HL-60/S4 treated with phorbol 12-myristate 13-acetate at 8.2 ng/mL for 4 days and 3 days (cell line): ENCODE measurements around the gene ROGDI.

Experiments
- in situ Hi-C: fragments of 300-500 bp; cut with MboI; formaldehyde crosslinking; loops from 2 replicates; pipeline ENCODE4 v1.15.0; 2022; ENCODE audit warnings: low sequenced_read_pairs

The ROGDI gene

DNA sequence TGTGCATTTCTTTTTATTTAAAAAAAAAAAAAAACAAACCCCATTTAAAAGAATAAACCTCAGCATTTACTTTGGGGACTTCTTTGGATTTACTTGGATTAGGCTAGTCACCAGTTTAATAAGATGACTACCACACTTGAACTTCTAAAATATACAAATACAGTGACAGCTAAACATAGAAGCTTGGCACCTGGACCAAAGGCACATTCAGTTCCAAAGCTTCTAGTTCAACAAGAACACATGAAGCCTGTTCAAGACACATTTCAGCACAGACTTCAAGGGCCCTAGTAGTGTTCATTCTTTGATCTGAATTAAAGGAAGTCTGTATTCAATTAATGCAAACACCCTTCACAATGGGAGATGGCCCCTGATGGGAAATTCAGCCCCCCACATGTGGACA, 11.6 kb upstream of the ROGDI start:
- in situ Hi-C loops, result no loop called here

DNA sequence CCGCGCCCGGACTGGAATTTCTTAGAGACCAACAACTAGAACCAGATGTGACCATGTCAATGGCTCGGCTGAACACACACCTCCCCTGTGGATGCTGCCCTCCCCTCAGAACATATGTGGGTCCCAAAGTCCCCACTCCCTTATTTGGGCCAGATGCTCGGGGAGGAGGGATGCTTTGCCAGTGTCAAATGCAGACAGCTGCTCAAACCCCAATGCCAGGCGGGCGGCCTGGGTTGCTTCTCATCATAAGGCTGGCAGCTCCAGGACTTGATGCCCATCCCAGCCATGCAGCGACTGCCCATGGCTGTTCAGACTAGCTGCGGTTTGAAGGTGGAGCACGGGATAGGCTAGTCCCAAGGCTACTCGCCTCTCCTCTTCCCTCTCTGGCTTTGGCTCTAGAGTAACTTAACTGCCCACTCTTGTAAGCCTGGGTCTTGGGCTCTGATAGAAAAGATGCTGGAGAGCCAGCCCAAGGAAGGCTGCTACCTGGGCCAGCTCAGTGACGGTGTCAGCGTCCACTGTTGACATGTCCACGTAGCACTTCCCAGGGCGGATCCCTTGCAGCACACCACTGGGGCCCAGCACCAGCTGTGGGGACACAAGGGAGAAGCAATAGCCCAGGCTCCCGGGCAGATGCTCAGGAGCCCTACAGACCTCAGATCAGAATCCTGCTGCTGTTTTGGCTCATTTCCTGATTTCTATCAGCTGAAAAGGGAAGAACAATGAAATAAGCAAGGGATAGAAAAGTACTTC, 11.0 kb upstream of the ROGDI start:
- in situ Hi-C loops, result no loop called here

- in situ Hi-C loops, result no loop called here
Observed at GRCh38 chr16:4811773-4812172, 9.3 kb upstream of the ROGDI start.

DNA sequence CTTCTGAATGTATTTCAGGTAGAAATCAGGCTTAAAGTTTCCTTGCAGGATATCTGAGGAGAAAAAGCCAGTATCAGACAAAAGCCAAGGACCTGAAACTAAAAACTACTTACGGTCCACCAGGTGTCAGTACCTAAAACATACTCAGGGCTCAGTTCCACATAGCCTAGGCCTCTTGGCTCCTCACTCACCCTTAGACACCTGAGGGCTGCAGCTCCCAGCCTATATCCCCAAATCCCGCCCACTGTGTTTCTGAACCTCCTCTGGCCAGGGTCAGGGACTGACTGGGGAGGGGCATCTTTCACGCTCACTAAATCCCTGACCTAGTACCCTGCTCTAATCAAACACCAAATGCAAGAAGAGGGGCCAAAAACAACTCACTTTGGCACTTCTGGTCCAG, 8.8 kb upstream of the ROGDI start:
- in situ Hi-C loops, result no loop called here

DNA sequence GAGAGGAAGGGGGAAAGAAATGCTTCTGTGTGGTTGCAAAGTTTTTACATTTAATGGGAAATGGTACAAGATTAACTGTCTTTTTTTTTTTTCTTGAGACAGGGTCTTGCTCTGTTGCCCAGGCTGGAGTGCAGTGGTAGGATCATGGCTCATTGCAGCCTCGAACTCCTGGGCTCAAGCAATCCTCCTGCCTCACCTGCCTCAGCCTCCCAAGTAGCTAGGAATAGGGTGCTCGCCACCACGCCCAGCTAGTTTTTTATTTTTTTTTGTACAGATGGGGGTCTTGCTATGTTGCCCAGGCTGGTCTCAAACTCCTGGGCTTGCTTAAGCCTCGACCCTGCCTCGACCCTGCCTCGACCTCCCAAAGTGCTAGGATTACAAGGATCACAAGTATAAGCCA, 3.8 kb upstream of the ROGDI start:
- in situ Hi-C loops, result no loop called here

- in situ Hi-C loops, result no loop called here
Observed at GRCh38 chr16:4805231-4805630, 2.8 kb upstream of the ROGDI start.

- in situ Hi-C loops, result no loop called here
Observed at GRCh38 chr16:4803898-4804762, 1.7 kb upstream of the ROGDI start.

GRCh38 chr16:4803401-4803844, 990 bp upstream of the ROGDI start:
- in situ Hi-C loops, result no loop called here

- in situ Hi-C loops, result no loop called here
Observed at GRCh38 chr16:4802659-4803287, 340 bp upstream of the ROGDI start.

DNA sequence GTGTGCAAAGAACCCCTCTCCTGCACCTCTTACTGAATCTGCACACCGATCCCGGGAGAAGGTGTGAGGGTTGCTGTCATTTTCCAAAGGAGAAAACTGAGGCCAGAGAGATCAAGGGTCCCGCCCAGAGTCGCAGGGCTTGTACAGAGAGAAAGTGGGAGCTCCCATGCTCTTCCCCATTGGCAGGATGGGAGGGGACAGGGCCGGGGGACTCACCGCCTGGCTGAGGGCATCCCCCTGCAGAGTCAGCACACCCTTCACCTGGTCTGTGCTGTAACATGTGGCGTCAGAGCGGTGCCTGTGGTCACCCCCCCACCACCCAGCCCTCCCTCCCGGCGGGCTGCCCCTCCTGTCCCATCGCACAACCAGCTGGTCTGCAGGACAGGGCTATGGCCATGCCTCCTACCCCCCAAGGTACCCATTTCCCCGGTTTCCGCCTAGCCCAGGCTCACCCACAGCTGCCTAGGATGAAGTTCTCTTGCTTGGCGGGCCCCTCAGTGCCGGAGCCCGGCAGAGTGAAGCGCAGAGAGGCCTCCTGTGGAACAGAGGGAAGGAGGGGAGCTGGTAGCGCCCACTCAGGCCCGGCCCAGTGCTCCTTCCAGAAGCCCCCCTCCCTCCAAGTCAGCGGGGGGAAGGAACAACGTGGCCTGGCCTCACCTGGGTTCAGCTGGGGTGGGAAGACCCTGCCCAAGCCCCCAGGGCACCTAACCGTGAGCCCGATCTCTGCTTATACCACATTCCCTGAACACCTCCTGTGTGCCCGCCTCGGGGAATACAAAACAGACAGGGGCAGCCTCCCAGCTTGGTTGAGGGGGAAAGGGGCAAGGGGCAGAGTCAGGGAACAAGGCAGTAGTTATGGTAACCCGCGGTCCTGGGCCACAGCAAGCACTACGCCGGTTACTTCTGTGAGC, 1.1 kb downstream of the ROGDI start:
- in situ Hi-C loops, result no loop called here

DNA sequence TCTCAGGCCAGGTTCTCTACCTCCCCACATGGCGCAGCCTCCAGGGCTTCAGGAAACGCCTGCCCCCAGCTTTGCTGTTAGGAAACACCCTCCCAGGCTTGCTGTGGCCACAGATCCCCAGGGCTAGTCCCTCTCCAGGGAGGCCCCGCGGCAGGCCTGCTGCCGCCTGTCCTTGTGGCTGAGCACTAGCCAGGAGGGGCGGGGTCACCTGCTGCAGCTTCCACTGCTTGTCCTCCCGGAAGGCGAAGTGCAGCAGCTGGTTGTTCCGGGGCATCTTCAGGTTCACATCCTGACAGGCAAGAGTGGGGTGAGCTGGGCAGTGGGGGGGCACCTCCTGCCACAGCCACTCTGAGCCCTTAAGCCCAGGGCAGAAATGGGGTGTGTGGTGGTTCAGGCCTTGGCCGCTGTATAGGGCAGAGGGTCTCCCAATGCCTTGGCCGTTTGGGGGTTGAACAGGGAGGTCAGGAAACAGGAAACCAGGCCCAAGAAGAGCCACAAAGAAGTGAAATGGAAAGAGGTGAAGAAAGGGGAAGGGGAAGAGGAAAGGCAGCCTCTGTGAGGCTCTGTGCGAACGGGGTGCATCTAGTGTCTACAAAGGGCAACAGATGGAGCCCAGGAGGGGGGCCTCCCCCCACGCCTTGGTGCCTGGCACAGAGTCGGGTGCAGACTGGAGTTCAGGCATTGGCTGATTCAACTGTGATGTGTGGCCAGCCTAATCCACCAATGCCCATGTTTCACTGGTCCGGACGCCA, 2.0 kb downstream of the ROGDI start:
- in situ Hi-C loops, result no loop called here

DNA sequence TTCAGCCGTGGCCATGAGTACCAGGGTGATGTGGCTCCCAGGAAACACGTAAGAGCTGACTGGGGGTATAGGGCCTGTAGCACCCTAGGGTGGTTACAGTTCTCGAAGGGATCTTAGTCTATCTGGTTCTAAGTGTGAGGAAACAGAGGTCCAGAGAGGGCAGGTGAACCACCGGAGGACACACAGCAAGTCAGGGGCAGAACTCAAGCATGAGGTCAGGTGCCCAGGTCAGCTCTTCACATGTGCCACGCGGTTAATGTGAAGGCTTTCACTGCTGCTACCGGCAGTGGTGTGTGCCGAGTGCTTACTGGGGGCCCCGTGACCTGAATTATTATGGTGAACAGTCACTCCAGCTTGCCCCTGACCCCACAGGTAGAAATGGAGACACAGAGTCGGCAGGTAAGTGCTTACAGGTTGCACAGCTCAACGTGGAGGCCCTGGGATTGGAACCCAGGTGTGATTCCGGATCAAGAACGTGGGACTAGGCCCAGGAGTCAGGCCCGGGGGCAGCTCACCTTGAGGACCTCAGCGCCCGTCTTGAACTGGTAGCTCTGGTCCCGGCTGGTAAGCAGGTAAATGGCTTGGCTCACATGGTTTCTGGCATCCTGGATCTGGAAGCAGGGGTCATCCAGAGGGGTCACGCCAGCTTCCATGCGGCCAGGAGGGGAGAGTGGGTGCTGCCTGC, 3.1 kb downstream of the ROGDI start:
- in situ Hi-C loops, result no loop called here

GRCh38 chr16:4798456-4798855, 4.0 kb downstream of the ROGDI start:
- in situ Hi-C loops, result no loop called here

DNA sequence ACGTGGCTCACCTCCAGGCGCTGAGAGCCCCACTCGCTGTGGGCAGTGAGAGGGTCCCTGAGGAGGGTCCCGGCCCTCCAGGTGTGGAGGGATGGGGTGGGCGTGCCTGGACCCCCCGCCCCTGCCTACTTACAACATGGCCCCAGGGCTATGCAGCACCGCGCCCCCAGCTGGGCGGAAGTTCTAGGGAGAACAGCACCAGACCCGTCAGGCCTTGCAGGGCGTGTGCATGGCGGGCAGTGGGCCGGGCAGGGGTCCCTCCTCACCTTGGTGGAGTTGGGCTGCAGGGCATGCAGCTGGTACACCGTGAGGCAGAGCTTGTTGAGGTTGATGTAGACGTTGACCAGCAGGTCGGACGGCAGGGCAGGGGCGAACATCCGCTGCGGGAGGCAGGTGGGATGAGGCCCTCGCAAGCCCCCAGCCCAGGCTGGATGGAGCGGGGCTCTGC, 4.6 kb downstream of the ROGDI start:
- in situ Hi-C loops, result no loop called here

DNA sequence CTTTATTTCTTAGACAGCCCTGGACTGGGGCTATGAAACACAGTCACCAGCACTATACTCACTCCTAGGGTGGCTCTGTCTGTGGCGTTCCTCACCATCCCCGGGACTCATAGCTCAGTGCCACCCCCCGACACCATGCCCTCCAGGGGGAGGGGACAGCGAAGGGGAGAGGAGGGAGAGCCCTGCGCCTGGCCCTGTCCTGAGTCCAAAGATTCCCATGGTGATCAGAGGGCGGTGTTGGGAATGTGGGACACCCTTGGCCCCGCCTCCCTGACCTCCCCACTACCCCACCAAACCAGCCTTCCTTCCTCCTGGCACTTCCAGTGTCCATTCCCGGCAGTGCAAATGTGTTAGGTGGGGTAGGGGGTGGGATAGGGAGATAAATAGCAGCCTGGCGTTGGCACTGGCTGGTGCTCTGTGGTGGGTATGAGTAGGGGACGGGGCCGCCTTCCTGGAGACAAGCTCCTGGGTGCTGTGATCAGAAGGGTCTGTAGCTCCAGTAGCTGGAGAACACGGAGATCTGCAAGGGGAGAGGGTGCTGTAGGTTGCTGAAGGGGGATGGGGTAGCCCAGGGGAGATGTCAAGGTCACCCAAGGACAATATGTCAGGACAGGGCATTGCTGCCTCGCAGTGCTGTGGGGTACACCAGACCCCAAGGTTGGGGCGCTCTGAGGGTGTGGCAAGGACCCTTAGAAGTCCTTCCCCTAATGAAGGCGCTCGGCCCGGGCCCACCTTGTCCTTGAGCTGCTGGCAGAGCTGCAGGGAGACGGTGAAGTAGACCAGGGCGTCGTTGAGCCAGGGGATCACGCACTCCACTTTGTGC, 5.2 kb downstream of the ROGDI start:
- in situ Hi-C loops, result no loop called here

DNA sequence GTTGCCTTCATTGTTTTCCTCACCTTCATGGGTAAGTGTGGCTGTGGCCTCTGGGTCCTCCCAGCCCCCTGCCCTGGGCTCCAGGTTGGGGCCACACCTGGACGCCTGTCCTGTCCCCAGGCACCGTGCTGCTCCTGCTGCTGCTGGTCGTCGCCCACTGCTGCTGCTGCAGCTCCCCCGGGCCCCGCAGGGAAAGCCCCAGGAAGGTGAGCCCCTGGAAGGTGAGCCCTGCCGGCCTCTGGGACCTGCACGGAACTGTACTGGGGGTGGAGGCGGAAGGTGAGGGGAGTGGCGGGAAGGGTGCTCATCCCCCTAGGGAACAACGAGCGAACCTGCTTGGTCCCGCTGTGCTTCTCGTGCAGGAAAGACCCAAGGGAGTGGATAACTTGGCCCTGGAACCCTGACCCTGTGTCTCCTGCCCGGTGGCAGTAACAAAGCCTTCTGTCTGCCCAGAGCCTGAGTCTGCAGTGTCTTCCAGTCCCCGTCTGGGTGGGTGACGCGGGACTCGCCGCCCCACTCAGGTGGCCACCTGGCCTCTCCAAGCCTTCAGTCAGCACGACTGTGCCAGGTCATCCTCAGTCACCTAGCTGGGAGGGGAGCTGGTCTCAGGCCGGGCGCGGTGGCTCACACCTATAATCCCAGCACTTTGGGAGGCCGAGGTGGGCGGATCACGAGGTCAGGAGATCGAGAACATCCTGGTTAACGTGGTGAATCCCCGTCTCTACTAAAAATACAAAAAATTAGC, 6.4 kb downstream of the ROGDI start:
- in situ Hi-C loops, result no loop called here

DNA sequence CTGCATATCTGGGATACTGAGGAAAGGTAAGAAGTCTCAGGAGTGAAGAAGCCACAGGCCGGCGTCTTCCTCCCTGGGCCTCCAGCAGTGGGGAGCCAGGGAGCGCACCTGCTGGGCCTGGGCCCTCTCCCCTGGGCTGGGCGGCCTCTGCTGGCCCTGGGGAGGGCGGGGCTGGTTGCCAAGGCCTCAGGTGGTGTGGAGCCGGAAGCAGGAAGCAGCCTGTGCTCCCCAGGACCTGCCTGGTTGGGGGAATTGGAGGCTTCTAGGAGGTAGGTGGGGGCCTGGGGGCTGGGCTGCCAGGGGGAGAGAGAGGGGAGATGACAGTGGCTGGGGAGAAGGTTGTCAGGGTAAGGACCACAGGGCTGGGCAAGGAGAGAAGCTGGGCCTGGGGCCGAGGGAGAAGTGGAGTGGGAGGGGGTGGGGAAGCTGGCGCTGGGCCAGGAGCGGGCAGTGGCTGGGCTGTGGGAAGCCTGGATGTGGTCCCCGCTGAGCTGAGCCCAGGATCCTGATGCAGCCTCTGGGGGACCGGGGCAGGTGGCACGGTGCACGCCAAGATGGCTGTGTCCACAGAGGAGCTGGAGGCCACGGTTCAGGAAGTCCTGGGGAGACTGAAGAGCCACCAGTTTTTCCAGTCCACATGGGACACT, 7.1 kb downstream of the ROGDI start, which contains the start of gene SMIM22:
Gene SMIM22, plus strand, starts transcription at position 189 of the 647 bp plus-strand sequence. Its CDS starts 366 bp downstream, at position 555.
- in situ Hi-C loops, result no loop called here
